GM18951 (cell line): ENCODE data around the gene NEK4.
"Not testable (repeated sequence)": the region's sequence is repeated elsewhere in the genome, so short reads cannot be mapped to it uniquely, and the experiment has no call there.

ENCODE experiments used
- POLR2A ChIP-seq: IDR thresholded peaks from 4 replicates; pipeline ENCODE4 v1.6.1; 2011; ENCODE audit warnings: mild to moderate bottlenecking; ENCODE audit not compliant: insufficient read length, insufficient read depth; ENCODE audit errors: extremely low read depth
- in situ Hi-C: fragments of 300-500 bp; cut with MboI; formaldehyde crosslinking; loops from one replicate; pipeline ENCODE4 v1.12.0; 2022; ENCODE audit warnings: low sequenced_read_pairs, mixed read lengths, inconsistent platforms; ENCODE audit not compliant: unreplicated experiment

NEK4 gene

GRCh38 chr3:52779011-52779836 lies 8.5 kb upstream of the NEK4 start:
- no peak for TF ChIP-seq POLR2A
- in situ Hi-C loops = no loop called here

- in situ Hi-C loops = no loop called here
- TF ChIP-seq POLR2A = no peak
Measured at GRCh38 chr3:52777959-52778805, 7.4 kb upstream of the NEK4 start.

GRCh38 chr3:52777127-52777958 lies 6.6 kb upstream of the NEK4 start, which contains the start of gene ITIH1:
TSS of gene ITIH1 (plus strand) at chr3:52777599. CDS start at chr3:52777616, 17 bp downstream.
- TF ChIP-seq POLR2A = no peak
- in situ Hi-C loops = no loop called here

GRCh38 chr3:52776486-52776885 lies 5.7 kb upstream of the NEK4 start:
- in situ Hi-C loops = not testable (repeated sequence)

- no peak for TF ChIP-seq POLR2A
- in situ Hi-C loops = no loop called here
Measured at GRCh38 chr3:52775877-52776276, 5.1 kb upstream of the NEK4 start.

- in situ Hi-C loops = no loop called here
- TF ChIP-seq POLR2A = no peak
Measured at GRCh38 chr3:52774901-52775864, 4.4 kb upstream of the NEK4 start.

- in situ Hi-C loops = no loop called here
- no peak for TF ChIP-seq POLR2A
Measured at GRCh38 chr3:52774066-52774713, 3.5 kb upstream of the NEK4 start.

GRCh38 chr3:52773361-52774065 lies 2.8 kb upstream of the NEK4 start:
- in situ Hi-C loops = no loop called here
- no peak for TF ChIP-seq POLR2A

GRCh38 chr3:52771702-52772101 lies 962 bp upstream of the NEK4 start:
- in situ Hi-C loops = no loop called here
- no peak for TF ChIP-seq POLR2A

GRCh38 chr3:52771334-52771681 lies 568 bp upstream of the NEK4 start:
- in situ Hi-C loops = no loop called here
- TF ChIP-seq POLR2A = no peak

- in situ Hi-C loops = no loop called here
- TF ChIP-seq POLR2A = no peak
Measured at GRCh38 chr3:52769786-52770455, 819 bp downstream of the NEK4 start.

GRCh38 chr3:52763466-52763865 lies 7.3 kb downstream of the NEK4 start:
- no peak for TF ChIP-seq POLR2A
- in situ Hi-C loops = no loop called here
